NCI-H446 treated with DMSO at 0.1 percent for 48 hours (cell line): ENCODE results near the gene BRD3OS.
A peak's percentile ranks its signal among the peaks of the same experiment; 100 is the strongest.

ENCODE experiments used
- DNase-seq: peaks from one replicate; lab custom pipeline; 2025; lab: John Stamatoyannopoulos, UW

Gene BRD3OS, protein sequence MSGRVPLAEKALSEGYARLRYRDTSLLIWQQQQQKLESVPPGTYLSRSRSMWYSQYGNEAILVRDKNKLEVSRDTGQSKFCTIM

DNA sequence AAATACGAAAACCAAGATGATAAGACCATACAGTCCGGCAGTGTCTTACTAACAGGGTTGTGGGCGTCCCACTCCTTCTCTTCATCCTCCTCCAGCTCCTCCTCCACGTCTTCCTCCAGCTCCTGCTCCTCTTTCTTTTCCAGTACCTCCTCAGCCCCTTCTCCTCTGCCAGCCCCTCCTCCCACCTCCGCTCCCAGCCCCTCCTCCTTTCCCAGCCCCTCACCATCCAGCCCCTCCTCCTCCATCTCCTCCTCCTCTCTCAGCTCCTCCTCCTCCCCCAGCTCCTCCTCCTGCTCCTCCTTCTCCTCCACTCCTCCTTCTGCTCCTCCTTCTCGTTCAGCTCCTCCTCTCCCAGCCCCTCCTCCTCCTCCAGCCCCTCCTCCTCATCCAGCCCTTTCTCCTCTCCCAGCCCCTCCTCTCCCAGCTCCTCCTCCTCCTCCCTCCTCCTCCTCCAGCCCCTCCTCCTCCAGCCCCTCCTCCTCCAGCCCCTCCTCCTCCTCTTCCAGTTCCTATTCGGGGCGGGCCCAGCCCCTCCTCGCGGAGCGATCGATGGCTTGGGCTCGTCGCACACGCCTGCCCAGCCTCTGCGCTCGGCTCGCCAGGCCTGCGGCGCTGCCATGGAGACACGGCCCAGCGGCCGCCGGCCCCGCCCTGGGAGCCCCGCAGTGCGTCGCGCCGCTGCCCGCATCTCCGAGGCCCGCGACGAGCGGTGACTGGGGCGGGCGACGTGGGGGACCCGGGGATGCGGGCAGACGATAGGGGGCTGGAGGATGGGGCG is at the start of gene BRD3OS:
Gene BRD3OS (plus strand): TSS at position 654 of the 778 bp plus-strand sequence. CDS start 1,267 bp downstream, outside the sequence.
- peak; percentile 91 for DNase-seq

DNA sequence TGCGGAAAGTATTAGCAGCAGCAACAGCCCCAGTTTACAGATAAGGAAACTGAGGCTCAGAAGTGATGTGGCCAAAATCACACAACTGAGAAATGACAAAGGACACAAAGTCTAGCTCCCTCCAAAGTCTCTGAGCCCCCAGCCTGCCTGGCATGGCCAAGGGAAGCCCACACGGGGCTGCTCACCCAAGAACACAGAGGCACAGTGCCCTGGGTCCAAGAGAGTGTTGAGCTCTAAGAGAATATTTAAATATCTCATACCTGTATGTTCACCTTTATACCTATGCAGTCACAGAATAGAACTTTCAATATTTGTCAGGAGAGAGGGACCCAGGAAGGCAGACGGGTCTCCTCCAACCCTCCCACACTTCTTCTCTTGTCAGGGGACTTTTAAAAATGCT is 49.8 kb upstream of the BRD3OS start:
- DNase-seq, result no peak

DNA sequence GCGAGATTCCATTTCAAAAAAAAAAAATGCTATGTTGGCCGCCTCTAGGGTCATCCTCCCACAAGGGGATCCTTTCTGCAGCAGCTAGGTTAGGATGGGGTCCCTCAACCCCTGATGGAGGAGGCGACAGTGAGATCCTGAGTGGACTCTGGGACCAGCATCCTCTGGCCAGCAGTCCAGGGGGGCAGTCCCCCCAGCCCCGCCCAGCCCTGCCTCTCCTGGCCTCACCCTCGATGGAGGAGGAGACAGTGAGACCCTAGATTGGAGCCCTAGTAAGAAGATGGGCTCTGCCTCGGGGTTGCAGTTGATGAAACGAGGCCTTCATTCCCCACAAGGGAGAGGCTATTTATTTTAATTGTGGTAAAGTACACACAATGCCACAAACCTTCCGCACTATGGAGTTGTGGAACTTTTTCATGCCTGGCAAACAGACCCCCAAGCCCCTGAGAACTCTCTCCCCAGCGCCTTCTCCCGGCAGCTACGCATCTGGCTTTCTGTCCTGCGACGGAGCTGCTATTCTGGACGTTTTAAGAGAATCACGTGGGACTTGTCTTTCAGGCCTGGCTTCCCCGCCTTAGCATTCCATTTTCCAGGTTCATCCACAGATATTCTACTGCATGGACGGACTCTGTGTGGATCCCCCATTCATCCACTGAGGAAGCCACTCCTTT is 49.0 kb upstream of the BRD3OS start:
- DNase-seq, result no peak

DNA sequence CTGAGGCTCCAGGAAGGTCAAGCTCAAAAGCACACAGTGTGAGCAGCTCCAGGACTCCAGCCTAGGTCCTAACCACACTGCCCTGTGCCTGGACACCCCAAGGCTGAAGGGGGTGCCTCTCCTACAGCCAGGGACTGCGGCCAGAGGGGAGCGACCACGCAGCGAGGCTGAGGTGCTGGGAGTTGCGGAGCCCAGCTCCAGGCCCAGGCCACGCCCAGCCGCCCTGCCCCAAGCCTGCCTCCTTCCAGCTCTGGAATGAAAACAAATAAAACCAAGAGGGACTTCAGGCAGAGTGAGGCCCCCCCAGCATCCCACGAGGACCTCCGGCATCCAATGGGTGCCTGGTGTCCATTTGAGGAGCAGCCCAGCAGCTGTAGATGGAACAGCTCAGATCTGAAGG is 48.4 kb upstream of the BRD3OS start:
- no peak for DNase-seq

DNA sequence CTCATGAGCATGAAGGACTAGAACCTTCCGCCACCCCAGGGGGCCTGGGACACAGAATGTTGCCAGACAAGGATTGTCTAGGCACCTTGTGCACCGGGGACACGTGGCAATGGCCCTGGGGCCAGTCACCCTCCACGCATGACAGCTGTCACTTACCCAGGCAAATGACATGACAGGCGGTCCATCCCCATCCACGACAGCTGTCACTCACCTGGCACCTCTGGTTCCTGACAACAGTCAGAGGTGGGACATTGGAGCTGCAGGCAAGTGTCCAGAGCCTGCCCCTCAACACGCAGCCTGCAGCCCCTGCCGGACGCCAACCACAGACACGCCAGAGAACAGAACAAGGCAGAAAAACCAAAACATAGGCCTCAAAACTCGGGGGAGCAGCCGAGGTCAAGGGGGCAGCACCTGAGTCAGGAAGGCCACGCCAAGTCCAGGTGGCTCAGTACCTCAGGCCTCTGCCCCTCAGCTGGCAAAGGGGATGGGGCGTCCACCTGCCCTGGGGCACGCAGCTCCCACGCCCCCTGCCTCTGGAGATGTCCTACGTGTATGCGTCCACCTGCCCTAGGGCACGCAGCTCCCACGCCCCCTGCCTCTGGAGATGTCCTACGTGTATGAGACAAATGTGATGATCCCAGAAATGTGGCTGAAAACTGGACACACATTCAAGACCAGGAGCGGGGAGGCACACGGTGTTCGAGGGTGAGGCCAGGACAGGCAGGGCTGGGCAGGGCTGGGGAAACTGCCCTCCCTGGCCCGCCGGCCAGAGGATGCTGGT is 47.7 kb upstream of the BRD3OS start:
- no peak for DNase-seq

DNA sequence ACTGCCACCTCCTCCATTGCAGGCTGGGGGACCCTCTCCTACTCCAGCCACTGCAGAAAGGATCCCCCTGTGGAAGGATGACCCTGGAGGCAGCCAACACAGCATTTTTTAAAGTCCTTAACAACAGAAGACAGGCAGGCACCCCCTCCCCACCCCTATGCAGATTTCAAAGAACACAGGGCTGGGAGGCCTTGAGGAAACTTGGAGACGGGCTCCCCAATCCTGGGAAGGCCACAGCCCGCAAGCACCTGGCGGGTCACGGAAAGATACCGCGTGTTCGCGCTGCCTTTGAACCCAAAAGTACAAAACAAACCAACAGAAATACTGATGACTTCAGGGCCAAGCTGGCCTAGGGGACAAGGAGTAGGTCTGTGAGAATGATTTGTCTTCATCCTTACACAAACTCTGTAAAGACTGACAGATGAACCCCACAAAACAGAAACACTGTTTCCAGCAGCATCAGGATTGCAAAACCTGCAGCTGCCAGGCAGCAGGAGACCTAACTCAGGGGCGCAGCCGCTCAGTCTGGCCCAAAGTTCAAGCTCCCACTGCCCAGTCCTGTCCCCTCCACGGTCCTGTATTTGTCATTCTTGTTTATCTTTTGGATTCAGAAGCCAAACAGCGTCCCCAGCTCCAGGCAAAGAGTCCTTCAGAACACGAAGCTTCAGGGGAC is 46.9 kb upstream of the BRD3OS start:
- DNase-seq, result no peak

DNA sequence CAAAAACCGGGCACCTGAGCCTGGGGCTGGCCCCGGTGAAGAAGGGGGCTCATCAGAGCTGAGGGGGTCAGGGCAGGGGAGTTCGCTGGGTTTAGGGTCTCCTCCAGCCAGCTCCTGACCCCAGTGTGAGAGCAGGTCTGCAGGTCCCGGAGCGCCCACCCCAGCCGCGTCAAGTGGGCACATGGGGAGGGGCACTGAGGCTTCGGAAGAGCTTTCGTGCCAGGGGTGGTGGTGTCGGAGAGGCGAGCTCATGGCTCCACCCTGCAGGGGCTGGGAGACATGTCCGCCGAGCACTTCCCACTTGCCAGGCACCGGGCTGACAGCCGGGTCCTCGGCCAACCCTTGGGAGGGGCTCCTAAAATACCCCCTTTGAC is 46.4 kb upstream of the BRD3OS start:
- DNase-seq, result no peak

DNA sequence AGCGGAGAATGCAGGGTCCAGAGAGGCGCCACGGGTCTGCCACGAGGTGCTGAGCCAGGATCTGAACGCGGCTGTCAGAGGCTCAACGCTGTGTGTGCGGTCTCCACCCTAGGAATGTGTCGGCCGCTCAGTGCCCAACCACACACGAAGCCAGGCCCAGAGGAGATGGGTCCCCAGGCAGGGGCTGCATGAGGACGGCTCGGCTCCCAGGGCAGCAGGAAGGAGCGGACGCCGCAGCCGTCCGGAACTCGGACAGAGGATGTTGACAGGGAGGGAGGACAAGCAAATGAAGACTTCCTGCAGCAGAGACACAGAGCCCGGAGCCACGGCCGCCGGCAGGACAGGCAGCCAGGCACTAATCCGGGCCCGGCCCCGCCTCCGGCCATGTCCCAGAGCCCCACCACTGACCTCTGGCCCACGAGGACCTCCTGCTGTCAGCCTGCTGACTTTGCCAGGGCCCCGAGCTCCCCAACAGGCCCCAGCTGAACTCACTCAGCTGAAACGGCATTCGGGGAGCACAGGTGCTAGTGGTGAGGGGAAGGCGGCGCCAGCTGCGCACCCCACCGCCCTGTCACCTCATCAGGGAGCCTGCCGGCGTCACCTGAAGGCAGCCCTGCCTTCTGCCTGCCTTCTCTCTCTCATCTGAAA is 45.9 kb upstream of the BRD3OS start:
- DNase-seq, result no peak

DNA sequence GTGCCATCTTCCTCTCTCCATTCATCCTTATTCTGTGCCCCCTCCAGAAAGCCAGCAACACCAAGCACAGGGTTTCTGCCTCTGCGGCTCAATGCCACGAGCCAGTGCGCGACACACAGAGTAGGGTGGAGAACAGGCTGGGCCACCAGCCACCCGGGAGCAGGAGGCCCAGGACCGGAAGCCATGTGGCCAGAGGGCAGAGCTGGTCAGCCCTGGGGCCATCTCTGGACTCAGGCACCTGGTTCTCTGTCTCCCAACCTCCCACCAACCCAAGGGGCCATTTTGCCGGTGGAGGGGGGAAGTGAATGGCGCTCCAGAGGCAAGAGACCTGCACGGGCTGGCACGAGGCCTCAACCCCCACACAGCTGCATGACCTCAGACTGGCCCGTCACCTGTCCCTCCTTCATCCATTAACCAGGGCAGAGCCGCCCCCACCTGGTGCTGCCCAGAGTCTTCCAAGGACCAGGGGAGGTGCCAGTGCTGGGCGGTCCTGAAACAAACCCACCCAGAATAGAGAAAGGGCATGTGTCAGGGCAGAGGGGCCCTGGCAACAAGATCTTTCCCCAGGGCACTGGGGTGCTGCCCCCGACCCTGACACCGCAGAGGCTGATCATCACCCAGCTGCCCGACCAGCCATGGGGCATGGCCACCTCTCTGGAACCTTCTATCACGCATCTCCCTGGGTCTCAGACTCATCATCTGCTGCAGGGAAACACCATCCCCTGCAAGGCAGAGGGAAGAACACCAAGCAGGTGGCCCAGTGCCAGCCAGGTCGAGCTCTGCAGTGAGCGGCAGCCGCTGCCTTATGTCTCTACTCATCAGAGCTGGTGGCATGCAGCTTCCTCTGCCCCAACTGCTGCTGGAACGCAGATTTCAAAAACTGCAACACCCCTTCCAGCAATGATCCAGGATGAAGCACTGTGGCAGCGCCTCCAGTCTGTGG is 45.1 kb upstream of the BRD3OS start:
- DNase-seq, result no peak

DNA sequence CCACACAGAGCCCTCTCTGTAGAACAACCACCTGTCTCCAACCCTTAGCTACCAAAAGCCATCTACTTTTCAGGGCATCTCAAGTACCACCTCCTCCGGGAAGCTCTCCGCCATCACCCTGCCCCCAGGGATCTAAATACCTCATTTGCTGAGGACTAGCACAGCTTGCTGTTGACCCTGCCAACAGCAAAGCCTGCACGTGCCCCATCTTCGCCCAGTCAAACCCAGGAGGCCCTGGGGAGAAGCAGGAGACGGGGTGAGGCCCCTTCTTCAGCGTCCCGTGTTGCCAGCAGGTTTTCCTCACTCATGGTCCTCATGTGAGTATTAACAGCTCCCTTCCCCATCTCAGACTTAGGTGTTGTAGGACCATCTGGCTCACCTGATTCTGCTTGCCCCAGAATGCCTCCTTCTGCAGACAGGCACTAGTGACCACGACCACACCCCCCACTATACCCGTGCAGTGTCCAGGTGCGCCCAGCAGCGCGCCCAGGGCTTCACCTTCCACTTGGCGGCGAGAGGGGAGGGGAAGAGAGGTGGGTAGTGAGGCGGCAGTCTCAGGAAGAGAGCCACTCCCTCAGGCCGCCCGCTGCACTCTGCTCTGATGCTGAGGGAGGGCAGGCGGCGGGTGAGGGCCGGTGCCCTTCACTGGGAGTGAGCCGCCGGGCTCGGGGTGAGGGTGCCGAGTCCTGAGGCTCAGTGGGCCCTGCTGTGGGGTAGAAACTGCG is 44.3 kb upstream of the BRD3OS start:
- DNase-seq, result no peak

DNA sequence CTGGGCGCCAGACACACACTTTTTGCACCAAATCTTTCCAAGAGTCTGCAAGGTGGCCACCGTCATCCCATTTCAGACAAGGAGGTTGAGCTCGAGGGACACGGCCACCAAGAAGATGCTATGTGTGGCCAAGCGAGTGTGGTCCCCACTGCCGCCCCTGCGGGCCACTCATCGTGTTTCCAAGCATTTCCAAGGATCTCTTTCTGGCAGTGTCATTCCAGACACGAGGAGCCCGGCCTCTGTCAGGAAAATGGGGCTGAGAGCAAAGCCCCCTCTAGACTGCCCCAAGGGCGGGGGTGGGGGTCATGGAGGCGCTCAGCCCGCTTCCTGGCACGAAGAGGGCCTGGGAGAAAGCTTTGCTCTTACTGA is 43.7 kb upstream of the BRD3OS start:
- DNase-seq, result no peak

DNA sequence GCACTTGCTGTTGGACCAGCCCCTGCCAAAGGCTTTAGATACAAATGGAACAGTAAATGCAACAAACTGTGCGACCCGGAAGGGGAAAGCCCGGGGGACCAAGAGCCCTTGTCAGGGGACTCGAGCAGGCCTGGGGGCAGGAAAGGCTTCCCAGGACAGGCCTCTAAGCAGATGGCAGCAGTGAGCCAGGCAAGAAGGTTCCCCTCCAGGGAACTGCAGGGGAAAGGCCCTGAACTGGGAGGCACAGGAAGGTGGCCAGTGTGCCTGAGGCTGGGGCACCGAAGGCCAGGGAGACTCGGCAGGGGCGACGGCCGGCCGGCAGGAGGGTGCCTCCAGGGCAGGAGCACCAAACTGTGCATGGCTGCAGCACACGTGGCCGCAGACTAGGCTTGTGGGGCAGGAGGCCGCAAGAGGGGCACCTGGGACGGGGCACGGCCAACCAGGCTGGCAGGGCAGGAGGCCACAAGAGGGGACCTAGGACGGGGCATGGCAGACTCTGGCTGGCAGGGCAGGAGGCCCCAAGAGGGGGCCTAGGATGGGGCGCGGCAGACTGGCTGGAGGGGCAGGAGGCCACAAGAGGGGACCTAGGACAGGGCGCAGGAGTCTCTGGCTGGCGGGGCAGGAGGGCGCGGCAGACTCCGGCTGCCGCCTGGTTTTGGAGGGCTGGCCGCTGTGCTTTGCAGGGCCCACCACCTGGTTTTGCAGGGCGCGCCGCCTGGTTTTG is 43.2 kb upstream of the BRD3OS start:
- DNase-seq, result no peak

DNA sequence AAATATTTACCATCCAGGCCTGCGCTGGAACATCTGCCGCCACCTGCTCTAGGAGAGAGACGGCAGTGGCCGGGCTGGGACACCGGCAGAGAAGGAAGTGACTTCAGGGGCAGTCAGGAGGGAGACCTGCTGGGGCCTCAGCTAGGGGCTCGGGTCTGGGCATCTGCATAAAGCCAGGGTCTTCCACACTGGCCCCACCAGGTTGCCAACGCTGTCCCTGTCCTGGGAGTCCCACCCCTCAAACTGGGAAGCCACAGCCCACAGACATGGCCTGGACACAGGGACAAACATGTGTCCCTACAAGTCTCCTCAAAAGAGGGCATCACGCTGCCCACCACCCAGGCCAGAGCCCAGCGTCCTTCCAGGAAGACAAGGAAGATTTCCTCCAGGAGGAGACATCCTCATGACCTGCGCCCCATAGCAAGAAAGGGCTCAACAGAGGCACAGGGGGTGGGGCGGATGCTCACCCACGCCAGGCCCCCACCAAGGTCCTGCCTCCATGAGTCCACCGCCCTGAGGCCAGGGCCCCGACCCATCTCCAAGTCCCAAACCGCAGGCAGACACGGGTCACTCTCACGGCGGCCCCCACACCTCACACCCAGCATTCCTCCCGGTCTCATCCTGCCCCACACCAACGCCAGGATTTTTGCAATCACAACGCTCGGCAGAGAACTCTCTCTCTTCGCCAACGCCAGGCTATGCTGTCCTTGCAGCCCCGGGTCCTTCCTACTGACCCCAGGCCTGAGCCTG is 42.1 kb upstream of the BRD3OS start:
- DNase-seq, result no peak

DNA sequence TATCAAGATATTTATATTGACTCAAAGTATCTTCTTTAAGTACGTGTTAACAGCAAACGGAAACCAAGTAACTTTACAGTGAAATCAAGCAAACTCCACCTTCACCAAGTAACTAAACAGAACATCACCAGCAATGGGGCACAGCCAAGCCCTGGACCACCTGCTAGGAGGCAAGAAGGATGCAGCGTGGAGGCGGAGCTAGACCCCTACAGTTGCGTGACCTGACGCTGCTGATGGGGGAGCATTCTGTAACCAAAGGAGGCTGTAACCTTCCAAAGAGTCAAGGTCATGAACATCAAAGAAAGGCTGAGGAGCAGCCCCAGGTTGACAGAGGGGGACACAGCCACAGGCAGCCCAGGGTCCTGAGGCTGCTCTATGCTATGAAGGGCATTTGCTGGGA is 39.2 kb upstream of the BRD3OS start:
- DNase-seq, result no peak

DNA sequence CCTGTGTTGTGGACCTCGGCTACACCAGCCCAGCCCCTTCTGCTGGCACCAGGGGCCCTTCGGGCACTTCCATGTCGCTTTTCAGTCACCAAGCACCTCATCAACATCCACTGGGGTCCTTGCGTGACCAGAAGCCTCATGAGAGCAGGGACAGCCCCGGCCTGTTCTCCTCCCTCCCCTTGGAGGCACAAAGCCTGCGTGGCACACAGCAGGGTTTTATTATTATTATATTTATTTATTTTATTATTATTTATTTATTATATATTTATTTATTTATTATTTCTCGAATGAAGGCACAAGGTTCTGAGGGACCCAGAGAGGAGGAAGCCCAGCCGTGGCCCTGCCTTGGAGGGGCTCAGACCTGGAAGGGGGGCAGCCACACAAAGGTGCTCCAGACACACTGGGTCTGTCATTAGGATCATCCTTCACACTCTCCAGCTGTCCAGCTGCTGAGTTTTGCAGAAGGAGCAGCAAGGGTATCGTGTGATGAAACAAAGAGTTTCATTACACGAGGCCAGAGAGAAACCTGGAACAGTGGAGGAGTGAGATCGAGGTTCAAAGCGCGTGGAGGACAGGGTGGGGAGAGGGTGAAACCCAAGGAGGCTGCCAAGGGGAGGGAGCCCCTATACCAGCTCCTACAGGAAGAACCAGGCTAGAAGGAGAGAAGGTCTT is 38.4 kb upstream of the BRD3OS start:
- DNase-seq, result no peak

DNA sequence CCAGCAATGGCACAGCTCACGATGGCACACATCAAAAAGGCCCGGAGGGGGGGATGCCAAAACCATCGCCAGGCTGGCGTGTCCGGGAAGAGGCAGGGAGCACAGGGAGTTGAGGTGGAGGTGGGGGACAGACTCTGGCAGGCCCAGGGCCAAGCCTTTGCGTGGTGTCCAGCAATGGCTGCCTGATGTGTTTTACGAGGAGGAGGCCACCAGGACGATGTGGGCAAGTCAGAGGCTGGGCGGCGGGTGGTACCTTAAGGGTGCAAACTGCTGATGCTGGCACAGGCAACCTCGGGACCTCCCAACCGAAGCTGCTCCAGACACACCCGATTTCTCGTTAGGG is 37.9 kb upstream of the BRD3OS start:
- DNase-seq, result no peak

DNA sequence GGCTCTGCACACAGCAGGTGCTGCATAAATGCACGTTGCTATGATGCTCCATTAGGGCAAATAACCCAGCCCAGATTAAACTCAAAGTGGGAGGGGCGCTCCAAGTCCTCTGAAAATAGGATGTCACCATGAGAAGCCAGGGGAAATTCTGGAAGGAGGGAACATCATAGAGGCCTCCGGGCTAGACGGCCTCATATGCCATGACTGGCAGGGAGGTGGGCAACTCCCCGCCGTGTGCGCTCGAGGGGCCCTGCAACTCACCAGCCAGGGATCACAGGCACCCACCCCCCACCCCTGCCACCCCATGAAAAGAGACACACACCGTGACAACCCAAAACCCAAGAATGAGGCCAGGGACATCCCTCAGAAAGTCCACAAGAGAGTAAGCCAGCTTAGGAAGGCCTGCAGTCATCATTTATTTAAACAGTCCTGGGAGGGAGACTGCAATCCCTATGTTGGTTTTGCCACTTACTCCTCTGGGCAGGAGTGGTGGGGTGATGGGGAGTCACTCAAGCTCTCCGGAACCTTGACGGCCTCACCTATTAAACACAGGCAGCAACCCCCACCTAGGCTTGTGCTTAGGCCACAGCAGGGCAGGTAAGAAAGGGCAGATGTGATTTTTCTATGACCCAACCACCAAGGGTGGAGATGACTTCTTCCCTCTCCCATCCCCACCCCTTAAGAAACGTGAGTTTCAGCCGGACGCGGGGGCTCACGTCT is 37.2 kb upstream of the BRD3OS start:
- no peak for DNase-seq
